IMR-90 (cell line): ENCODE data around the gene LRIG1. TPM values are rescaled to one million over a fixed set of nuclear protein-coding genes. Genes with fewer than 3 reads are reported as not detected.

Experiments
- ATAC-seq: fragments of 200-7000 bp; cut with Tn5 transposase; 2 replicates; pipeline ENCODE4 v1.9.1; 2020; ENCODE audit warnings: low read depth, mild to moderate bottlenecking, moderate library complexity
- BruUV-seq: library from RNA; stranded (reverse); fragments of 400-500 nt; replicated peaks from 2 replicates; lab custom pipeline; 2021; lab: Mats Ljungman, UMichigan
- CTCF ChIA-PET: fragments of 300-600 bp; formaldehyde crosslinking; extraction: SDS; loops from one replicate; lab custom pipeline; 2021; ENCODE audit warnings: antibody characterized with exemption; lab: Yijun Ruan, JAX
- POLR2A ChIA-PET: fragments of 300-600 bp; sonication (Branson Sonifier 250); formaldehyde crosslinking; loops from one replicate; lab custom pipeline; 2022; ENCODE audit warnings: antibody characterized with exemption; ENCODE audit not compliant: unreplicated experiment; lab: Charles Lee
- DNase-seq: peaks from one replicate; pipeline ENCODE4 v3.0.0; 2013
- H2AFZ ChIP-seq: replicated peaks from 2 replicates; pipeline ENCODE3; 2013; ENCODE audit warnings: low read length, mild to moderate bottlenecking; ENCODE audit not compliant: poor library complexity
- H2AK5ac ChIP-seq: 2 replicates; pipeline ENCODE4 v1.6.1; 2013; ENCODE audit warnings: low read depth, low read length, inconsistent platforms
- H2AK9ac ChIP-seq: replicated peaks from 2 replicates; pipeline ENCODE3; 2013; ENCODE audit warnings: mild to moderate bottlenecking, low read depth, low read length, moderate library complexity; ENCODE audit not compliant: poor library complexity
- H2BK120ac ChIP-seq: 2 replicates; pipeline ENCODE4 v1.6.1; 2013; ENCODE audit warnings: low read depth, low read length, inconsistent platforms
- H2BK15ac ChIP-seq: 3 replicates; pipeline ENCODE4 v1.6.1; 2013; ENCODE audit warnings: low read depth, low read length, inconsistent platforms
- H2BK20ac ChIP-seq: 2 replicates; pipeline ENCODE4 v1.6.1; 2013; ENCODE audit warnings: low read depth, mild to moderate bottlenecking, inconsistent platforms, low read length, moderate library complexity
- H2BK5ac ChIP-seq: 2 replicates; pipeline ENCODE4 v1.6.1; 2013; ENCODE audit warnings: mild to moderate bottlenecking, low read depth, low read length, inconsistent platforms; ENCODE audit not compliant: poor library complexity, severe bottlenecking
- H3K14ac ChIP-seq: replicated peaks from 2 replicates; pipeline ENCODE4 v1.6.1; 2013; ENCODE audit warnings: low read depth, low read length, inconsistent platforms
- H3K18ac ChIP-seq: 2 replicates; pipeline ENCODE4 v1.6.1; 2013; ENCODE audit warnings: low read depth, low read length, control low read depth
- H3K23ac ChIP-seq: 2 replicates; pipeline ENCODE4 v1.6.1; 2013; ENCODE audit warnings: low read depth, low read length, inconsistent platforms
- H3K27ac ChIP-seq: 2 replicates; pipeline ENCODE4 v1.5.1; 2013; ENCODE audit warnings: mild to moderate bottlenecking, control low read depth, low read length; ENCODE audit not compliant: insufficient read depth
- H3K27me3 ChIP-seq: 2 replicates; pipeline ENCODE4 v1.6.1; 2013; ENCODE audit warnings: low read length; ENCODE audit not compliant: control insufficient read depth, insufficient read depth
- H3K36me3 ChIP-seq: 2 replicates; pipeline ENCODE4 v1.6.1; 2013; ENCODE audit warnings: low read length, mixed read lengths; ENCODE audit not compliant: control insufficient read depth, insufficient read depth
- H3K4ac ChIP-seq: 2 replicates; pipeline ENCODE4 v1.6.1; 2013; ENCODE audit warnings: low read depth, low read length, inconsistent platforms
- H3K4me1 ChIP-seq: 2 replicates; pipeline ENCODE4 v1.6.1; 2013; ENCODE audit warnings: low read length, mixed read lengths; ENCODE audit not compliant: control insufficient read depth, insufficient read depth
- H3K4me2 ChIP-seq: 2 replicates; pipeline ENCODE4 v1.6.1; 2013; ENCODE audit warnings: low read depth, mild to moderate bottlenecking, control low read depth, low read length, moderate library complexity
- H3K4me3 ChIP-seq: 2 replicates; pipeline ENCODE4 v1.5.1; 2013; ENCODE audit warnings: low read depth, mild to moderate bottlenecking, control low read depth, low read length, moderate library complexity; ENCODE audit not compliant: insufficient read depth
- H3K56ac ChIP-seq: 2 replicates; pipeline ENCODE4 v1.6.1; 2013; ENCODE audit warnings: low read length, inconsistent platforms; ENCODE audit not compliant: insufficient read depth; ENCODE audit errors: extremely low read depth
- H3K79me1 ChIP-seq, 2 experiments: 2 replicates each; pipeline ENCODE4 v1.6.1; 2013; ENCODE audit warnings: low read length in 2 of 2, inconsistent platforms in 1 of 2, low read depth in 1 of 2
- H3K9ac ChIP-seq: 2 replicates; pipeline ENCODE4 v1.6.1; 2013; ENCODE audit warnings: low read depth, low read length, control low read depth
- H3K9me1 ChIP-seq: 2 replicates; pipeline ENCODE4 v1.6.1; 2013; ENCODE audit warnings: low read length, inconsistent platforms; ENCODE audit not compliant: insufficient read depth
- H3K9me3 ChIP-seq: 2 replicates; pipeline ENCODE4 v1.6.1; 2013; ENCODE audit warnings: low read length; ENCODE audit not compliant: control insufficient read depth, insufficient read depth
- H4K20me1 ChIP-seq: 2 replicates; pipeline ENCODE4 v1.6.1; 2013; ENCODE audit warnings: low read length, inconsistent platforms; ENCODE audit not compliant: insufficient read depth
- H4K5ac ChIP-seq: 2 replicates; pipeline ENCODE4 v1.6.1; 2013; ENCODE audit warnings: mild to moderate bottlenecking, low read depth, low read length, control low read depth
- H4K8ac ChIP-seq, 2 experiments: 2 replicates each; pipeline ENCODE4 v1.6.1; 2013; ENCODE audit warnings: low read depth in 2 of 2, low read length in 2 of 2, control low read depth in 1 of 2, inconsistent platforms in 1 of 2
- H4K91ac ChIP-seq: 2 replicates; pipeline ENCODE4 v1.6.1; 2013; ENCODE audit warnings: low read depth, low read length, inconsistent platforms; ENCODE audit not compliant: insufficient read depth
- BHLHE40 ChIP-seq: fragments of 150-350 bp; IDR thresholded peaks from 2 replicates; pipeline ENCODE4 v1.6.1; 2016; ENCODE audit warnings: mild to moderate bottlenecking, low read depth, low read length
- CEBPB ChIP-seq: IDR thresholded peaks from 2 replicates; pipeline ENCODE4 v1.6.1; 2012; ENCODE audit warnings: low read depth, low read length, improper control_type of control experiment
- CHD1 ChIP-seq: IDR thresholded peaks from 2 replicates; pipeline ENCODE4 v1.6.1; 2012; ENCODE audit warnings: low read depth, low read length, improper control_type of control experiment
- CTCF ChIP-seq: conservative IDR thresholded peaks from 2 replicates; pipeline ENCODE4 v1.5.1; 2012; ENCODE audit warnings: mild to moderate bottlenecking, low read depth, low read length, improper control_type of control experiment
- ELK1 ChIP-seq: fragments of 150-350 bp; IDR thresholded peaks from 2 replicates; pipeline ENCODE4 v1.6.1; 2016; ENCODE audit warnings: low read depth, mild to moderate bottlenecking, low read length, moderate library complexity, borderline replicate concordance
- FOS ChIP-seq: fragments of 150-350 bp; IDR thresholded peaks from 2 replicates; pipeline ENCODE4 v1.6.1; 2016; ENCODE audit warnings: low read depth, low read length
- MAFK ChIP-seq: IDR thresholded peaks from 2 replicates; pipeline ENCODE4 v1.6.1; 2012; ENCODE audit warnings: low read depth, low read length, improper control_type of control experiment
- MAZ ChIP-seq: IDR thresholded peaks from 2 replicates; pipeline ENCODE4 v1.6.1; 2012; ENCODE audit warnings: low read depth, mild to moderate bottlenecking, low read length, improper control_type of control experiment, moderate library complexity, borderline replicate concordance
- MXI1 ChIP-seq: IDR thresholded peaks from 2 replicates; pipeline ENCODE4 v1.6.1; 2012; ENCODE audit warnings: low read depth, mild to moderate bottlenecking, low read length, moderate library complexity, borderline replicate concordance
- NFE2L2 ChIP-seq: fragments of 150-350 bp; IDR thresholded peaks from 2 replicates; pipeline ENCODE4 v1.6.1; 2016; ENCODE audit warnings: low read depth, mild to moderate bottlenecking, low read length
- POLR2A ChIP-seq: IDR thresholded peaks from 2 replicates; pipeline ENCODE4 v1.6.1; 2012; ENCODE audit warnings: mild to moderate bottlenecking, low read depth, low read length
- RAD21 ChIP-seq: IDR thresholded peaks from 2 replicates; pipeline ENCODE4 v1.6.1; 2012; ENCODE audit warnings: low read length, improper control_type of control experiment
- RCOR1 ChIP-seq: IDR thresholded peaks from 2 replicates; pipeline ENCODE4 v1.6.1; 2012; ENCODE audit warnings: mild to moderate bottlenecking, low read length, improper control_type of control experiment; ENCODE audit not compliant: insufficient replicate concordance
- RFX5 ChIP-seq: IDR thresholded peaks from 2 replicates; pipeline ENCODE4 v1.8.0; 2012; ENCODE audit warnings: low read depth, mild to moderate bottlenecking, low read length, moderate library complexity
- SMC3 ChIP-seq: fragments of 150-350 bp; IDR thresholded peaks from 2 replicates; pipeline ENCODE4 v1.6.1; 2016; ENCODE audit warnings: low read depth, mild to moderate bottlenecking, antibody characterized with exemption, low read length, moderate library complexity
- USF2 ChIP-seq: fragments of 150-350 bp; IDR thresholded peaks from 2 replicates; pipeline ENCODE4 v1.6.1; 2017; ENCODE audit warnings: mild to moderate bottlenecking, antibody characterized with exemption, low read length, low read depth
- WGBS, 2 experiments: methylation state at CpG; one replicate each; pipeline versions ENCODE4 v1.1.5 to v1.1.7; 2013; ENCODE audit warnings: missing lambda C conversion rate in 2 of 2; ENCODE audit not compliant: insufficient read length in 1 of 2; ENCODE audit errors: extremely low coverage in 2 of 2; 5-methylcytosine and 5-hydroxymethylcytosine counted together
- dilution Hi-C: fragments of 300-500 bp; cut with HindIII; formaldehyde crosslinking; loops from one replicate; pipeline ENCODE4 v1.14.3; 2018; ENCODE audit warnings: low sequenced_read_pairs; ENCODE audit not compliant: unreplicated experiment
- in situ Hi-C: fragments of 300-500 bp; cut with MboI; formaldehyde crosslinking; loops from 3 replicates; pipeline ENCODE4 v1.14.3; 2019; ENCODE audit warnings: low sequenced_read_pairs, inconsistent platforms, mixed read lengths
- intact Hi-C: fragments of 100-400 bp; cut with micrococcal nuclease; formaldehyde crosslinking; loops from 2 replicates; pipeline ENCODE4 v1.10.0; 2022
- polyA plus RNA-seq, 3 experiments: library from polyadenylated mRNA; depleted of rRNA; stranded (reverse); fragments of >200 nt; gene quantifications; 2 replicates each; pipeline ENCODE4 v1.2.3, GENCODE V29; 2012; ENCODE audit warnings: low replicate concordance in 1 of 3
- total RNA-seq: library from RNA; depleted of rRNA; stranded (reverse); fragments of >200 nt; gene quantifications from 2 replicates; pipeline ENCODE4 v1.2.3, GENCODE V29; 2012

Gene LRIG1
- total and polyA plus RNA-seq, 2 of the 4 experiments (the other 2 are of a cell fraction), result 62.8 to 87.8 TPM

GRCh38 chr3:66437341-66437929 is 63.4 kb downstream of the LRIG1 start:
- H3K4me1 ChIP-seq, result peaks cover 24% of the 10 kb centered on the region
- no peak for ATAC-seq
- peaks cover 29% of the 10 kb centered on the region for H3K9me1 ChIP-seq
- no peak overlapping the region for H4K8ac ChIP-seq
- no peak overlapping the region for H3K56ac ChIP-seq
- no peak overlapping the region for H2BK120ac ChIP-seq
- no peak for DNase-seq
- H3K4me3 ChIP-seq, result no peak overlapping the region
- 100% methylated on average over 1 of the region's 7 CpGs; no CpG with 5 or more reads in 1 of the 2 experiments for WGBS, 2 experiments
- no peak overlapping the region for H4K91ac ChIP-seq
- no peak overlapping the region for H4K5ac ChIP-seq
- H3K27ac ChIP-seq, result no peak overlapping the region
- H4K20me1 ChIP-seq, result 0 out of 2 replicates have a peak, but pooled peaks cover 6% of the 10 kb centered on the region
- H2AK9ac ChIP-seq, result no peak overlapping the region
- H2BK20ac ChIP-seq, result no peak overlapping the region
- peak overlapping the region; percentile 11; the same call in 1 of the 2 replicates for H2AK5ac ChIP-seq
- H2BK5ac ChIP-seq, result no peak overlapping the region
- intact Hi-C loops, result no loop called here
- no peak overlapping the region for H3K14ac ChIP-seq
- ChIA-PET POLR2A (no interaction called here), CTCF (no interaction called here)
- no TSS peak for BruUV-seq
- no peak overlapping the region for H2AFZ ChIP-seq
- H3K18ac ChIP-seq, result no peak overlapping the region
- no peak overlapping the region for H3K4ac ChIP-seq
- no peak overlapping the region for H2BK15ac ChIP-seq
- TF ChIP-seq ELK1, result no peak
- TF ChIP-seq RFX5, result no peak
- TF ChIP-seq CHD1, result no peak
- TF ChIP-seq MAFK, result no peak
- no peak for TF ChIP-seq CTCF
- TF ChIP-seq RAD21, result no peak
- no peak for TF ChIP-seq POLR2A
- TF ChIP-seq RCOR1, result no peak
- no peak for TF ChIP-seq CEBPB
- no peak for TF ChIP-seq USF2
- TF ChIP-seq FOS, result no peak
- no peak for TF ChIP-seq NFE2L2
- no peak for TF ChIP-seq MAZ
- no peak for TF ChIP-seq BHLHE40
- TF ChIP-seq SMC3, result no peak
- TF ChIP-seq MXI1, result no peak
- H3K36me3 ChIP-seq, result peaks cover 8% of the 10 kb centered on the region; the same call in 1 of the 2 replicates
- no peaks in the 10 kb centered on the region for H3K27me3 ChIP-seq
- no peak overlapping the region for H3K9ac ChIP-seq
- no peak overlapping the region for H3K4me2 ChIP-seq
- in situ Hi-C loops, result no loop called here
- dilution Hi-C loops, result no loop called here
- peaks cover 19 to 53% of the 10 kb centered on the region in 2 experiments; a peak in 3 of 4 replicates for H3K79me1 ChIP-seq
- no peak overlapping the region for H3K23ac ChIP-seq
- H3K9me3 ChIP-seq, result no peaks in the 10 kb centered on the region
